HG03575 (cell line): ENCODE measurements around the gene OLFM1.

Experiments used
- ATAC-seq: cut with Tn5 transposase; IDR thresholded peaks from one replicate; pipeline ENCODE4 v1.9.1; 2021; ENCODE audit not compliant: unreplicated experiment, insufficient number of reproducible peaks, low FRiP score; ENCODE audit errors: extremely low read depth

OLFM1 gene

DNA sequence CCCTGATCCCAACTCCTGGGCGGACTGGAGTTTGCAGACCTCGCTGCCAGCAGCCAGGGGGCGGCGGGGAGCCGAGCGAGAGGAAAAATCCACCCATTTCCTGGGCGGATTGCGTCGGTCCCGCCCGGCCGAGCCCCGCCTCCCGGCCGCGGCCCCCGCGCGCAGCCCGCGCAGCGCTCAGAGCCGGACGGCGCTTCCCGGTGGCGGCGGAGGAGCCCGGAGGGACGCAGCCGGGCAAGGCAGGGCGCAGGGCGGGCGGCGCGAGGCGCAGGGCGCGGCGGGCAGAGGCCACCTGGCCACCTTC is at the start of gene OLFM1:
Gene OLFM1, plus strand, starts transcription at position 180 of the 304 bp plus-strand sequence. CDS start 322 bp downstream, outside the sequence.
- ATAC-seq, result no peak

DNA sequence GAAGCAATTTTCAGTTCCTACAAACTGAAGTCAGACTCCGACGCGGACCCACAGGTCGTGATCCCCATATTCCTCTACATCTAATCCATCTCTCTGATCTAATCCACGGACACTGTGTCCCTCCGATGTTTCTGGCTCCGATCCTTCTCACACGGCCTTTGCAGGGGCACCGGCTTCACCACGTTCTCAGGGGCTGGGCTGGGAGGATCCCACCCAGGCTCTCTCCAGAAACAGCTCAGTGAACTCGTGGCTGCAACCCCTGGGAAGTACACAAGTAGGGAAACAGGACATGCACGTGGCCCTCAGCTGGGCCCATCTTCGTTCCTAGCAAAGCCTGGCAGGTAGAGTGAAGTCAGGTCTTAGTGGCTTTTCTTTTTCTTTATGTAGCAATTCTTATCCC is 49.1 kb upstream of the OLFM1 start:
- no peak for ATAC-seq

GRCh38 chr9:135038826-135039225 is 48.6 kb upstream of the OLFM1 start:
- ATAC-seq, result no peak

GRCh38 chr9:135039266-135039870 is 48.1 kb upstream of the OLFM1 start:
- no peak for ATAC-seq

- ATAC-seq, result no peak
Measured at GRCh38 chr9:135039916-135040645, 47.4 kb upstream of the OLFM1 start.

GRCh38 chr9:135040892-135041291 is 46.6 kb upstream of the OLFM1 start:
- no peak for ATAC-seq

DNA sequence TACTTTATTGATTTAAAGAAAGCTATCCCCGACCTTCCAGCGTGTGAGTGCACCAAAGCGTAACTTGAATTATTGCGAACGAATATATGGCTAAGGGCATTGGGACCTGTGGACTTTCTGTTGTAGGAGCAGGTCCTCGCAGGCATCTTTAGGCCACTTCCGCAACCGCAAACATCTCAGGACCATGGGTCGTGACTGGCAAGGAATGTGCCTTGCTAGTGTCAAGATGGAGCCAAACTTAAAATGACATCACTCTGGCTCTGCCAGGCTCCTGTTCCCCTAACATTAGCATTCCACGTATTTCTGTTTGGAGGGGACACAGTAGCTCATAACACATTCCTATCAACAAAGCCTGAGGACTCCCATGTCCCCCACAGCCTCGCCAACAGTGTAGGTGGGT is 44.1 kb upstream of the OLFM1 start:
- ATAC-seq, result no peak

GRCh38 chr9:135045264-135045927 is 42.1 kb upstream of the OLFM1 start:
- no peak for ATAC-seq

- no peak for ATAC-seq
Measured at GRCh38 chr9:135045928-135046738, 41.3 kb upstream of the OLFM1 start.

GRCh38 chr9:135046739-135047350 is 40.6 kb upstream of the OLFM1 start:
- ATAC-seq, result no peak

- no peak for ATAC-seq
Measured at GRCh38 chr9:135047521-135047920, 39.9 kb upstream of the OLFM1 start.

DNA sequence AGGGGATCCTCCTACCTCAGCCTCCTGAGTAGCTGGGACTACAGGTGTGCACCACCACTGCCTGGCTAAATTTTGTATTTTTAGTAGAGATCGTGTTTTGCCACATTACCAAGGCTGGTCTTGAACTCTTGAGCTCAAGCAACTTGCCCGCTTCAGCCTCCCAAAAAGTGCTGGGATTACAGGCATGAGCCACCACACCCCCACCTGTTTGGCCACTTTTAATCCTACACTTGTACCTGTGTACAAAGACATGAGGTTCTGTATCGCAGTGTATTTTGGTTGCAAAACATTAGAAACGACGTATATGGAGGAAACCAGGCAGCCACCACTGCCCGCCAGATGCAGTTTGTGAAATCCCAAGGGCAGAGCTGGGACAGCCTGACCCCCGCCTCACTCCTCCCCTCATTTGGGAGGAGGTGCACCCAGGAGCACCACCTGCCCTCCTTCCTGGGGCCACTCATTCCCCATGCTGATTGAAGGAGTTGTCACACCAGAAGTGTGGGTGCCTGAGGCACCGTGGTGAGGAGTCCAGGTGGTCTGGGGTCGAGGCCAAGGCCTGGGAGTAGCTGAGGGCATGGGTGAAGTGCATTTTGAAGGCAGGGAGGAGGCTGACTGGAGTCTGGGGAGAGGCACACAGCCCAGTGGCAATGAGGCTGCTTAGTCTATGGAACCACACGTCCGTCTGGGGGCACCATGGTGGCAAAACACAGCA is 39.3 kb upstream of the OLFM1 start:
- no peak for ATAC-seq

GRCh38 chr9:135048758-135049444 is 38.6 kb upstream of the OLFM1 start:
- ATAC-seq, result no peak

DNA sequence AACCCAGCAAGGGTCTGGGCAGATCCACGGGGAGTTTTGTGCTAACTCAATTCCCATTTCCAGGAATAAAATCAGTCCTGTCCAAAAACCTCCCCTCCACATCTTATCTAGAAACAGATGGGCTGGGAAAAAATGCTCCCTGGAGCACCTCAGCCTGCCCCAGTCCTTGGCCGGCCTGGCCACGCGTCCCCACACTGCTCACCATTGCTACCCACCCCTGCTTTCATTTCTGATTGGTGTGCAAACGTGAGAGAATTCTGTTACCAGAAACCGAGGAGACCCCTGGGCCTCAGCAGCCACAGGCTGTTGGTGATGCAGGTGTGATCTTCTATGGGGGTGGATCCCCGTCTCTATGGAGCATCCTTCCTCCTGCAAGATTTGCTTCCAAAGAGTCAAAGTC is 38.0 kb upstream of the OLFM1 start:
- ATAC-seq, result no peak

DNA sequence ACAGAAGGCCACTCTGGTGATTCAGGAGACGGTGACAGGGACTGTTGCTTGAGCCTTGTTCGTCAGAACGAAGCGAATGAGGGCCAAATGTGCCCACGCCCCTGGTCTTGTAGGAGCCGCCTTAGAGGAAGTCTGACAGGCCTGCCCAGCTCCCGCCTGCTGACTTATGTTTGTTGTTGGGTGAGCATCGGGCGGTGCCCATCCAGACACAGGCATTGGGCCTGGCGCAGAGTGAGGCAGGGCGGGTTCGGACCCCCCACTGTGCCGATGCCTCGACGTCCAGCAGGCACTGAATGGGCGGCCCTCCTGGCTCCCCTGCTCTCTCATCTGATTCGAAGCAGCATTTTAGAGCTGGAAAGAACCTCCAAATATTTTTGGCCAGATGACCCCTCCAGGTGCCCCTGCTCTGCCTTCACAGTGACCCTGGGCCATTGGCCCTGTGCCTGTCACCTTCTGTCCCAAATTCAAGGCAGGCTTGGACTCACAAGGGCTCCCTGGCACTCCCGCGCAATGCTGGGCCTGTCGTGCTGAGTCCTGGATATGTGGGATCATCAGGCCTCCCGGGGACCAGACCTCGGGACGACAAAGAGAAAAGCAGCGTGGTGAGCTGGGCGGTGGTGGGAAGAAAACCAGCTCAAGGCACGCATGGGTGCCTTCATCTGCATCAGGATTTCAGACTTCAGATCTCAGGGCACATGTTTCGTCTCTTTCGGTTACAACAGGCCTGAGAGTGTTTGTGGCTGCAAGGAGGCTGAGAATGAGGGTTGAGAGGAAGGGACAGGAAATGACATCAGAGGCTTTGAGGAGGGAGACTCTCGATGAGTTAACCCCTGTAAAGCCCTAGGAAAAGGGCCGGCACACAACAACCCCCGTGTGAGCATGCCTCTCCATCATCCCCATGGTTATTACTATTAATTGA is 37.1 kb upstream of the OLFM1 start:
- no peak for ATAC-seq

DNA sequence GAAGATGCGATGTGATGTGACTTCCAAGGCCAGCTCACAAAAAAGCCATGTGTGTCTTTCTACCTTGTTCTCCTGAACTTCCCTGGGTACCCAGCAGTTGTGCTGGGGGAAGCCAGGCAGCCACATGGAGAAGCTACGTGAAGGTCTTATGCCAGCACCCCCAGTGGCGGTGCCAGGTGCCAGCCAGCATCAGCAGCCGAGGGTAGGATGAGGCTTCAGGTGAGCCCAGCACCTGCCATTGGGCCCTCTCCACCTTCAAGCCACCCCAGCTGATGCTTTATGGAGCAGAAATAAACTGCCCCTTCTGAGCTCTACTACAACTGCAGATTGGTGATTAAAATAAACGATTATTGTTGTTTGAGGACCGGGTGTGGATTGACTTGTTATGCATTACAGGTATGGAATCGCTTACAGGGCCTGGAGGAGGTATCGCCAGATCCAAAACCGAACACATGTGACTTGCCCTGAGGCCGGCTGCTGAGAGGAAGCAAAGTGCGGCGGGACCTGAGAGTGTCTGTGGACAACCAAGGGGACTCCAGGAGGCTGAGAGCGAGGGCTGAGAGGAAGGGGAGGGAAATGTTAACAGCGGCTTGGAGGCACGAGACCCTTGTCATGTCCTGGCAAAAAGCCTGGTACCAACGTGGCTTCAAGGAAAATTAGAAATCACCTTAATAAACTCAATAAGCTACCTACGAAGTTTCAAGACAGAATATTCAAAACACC is 36.0 kb upstream of the OLFM1 start:
- ATAC-seq, result no peak

GRCh38 chr9:135053133-135053532 is 34.3 kb upstream of the OLFM1 start:
- ATAC-seq, result no peak
